Body of pancreas (tissue), 4 donors: ENCODE measurements around the gene ADIPOQ.

Source experiments
- POLR2A ChIP-seq, 3 donors: fragments of 450-650 bp; IDR thresholded peaks; one replicate each; pipeline ENCODE4 v1.6.1; 2016; ENCODE audit warnings: antibody characterized with exemption in 3 of 3, mild to moderate bottlenecking in 2 of 3
- TF ChIP-seq, protein P1 (sequence below), 7 experiments: fragments of 450-650 bp in 4 of 7; fragments of 200-600 bp in 3 of 7; sonication (generic) in 3 of 7; IDR thresholded peaks; one replicate each; pipeline ENCODE4 v1.5.1; 2016 to 2019; ENCODE audit warnings: antibody characterized with exemption in 7 of 7

- TF ChIP-seq POLR2A (IDR thresholded peaks at IDR 0.05) = no peak
- TF ChIP-seq, protein P1, sequence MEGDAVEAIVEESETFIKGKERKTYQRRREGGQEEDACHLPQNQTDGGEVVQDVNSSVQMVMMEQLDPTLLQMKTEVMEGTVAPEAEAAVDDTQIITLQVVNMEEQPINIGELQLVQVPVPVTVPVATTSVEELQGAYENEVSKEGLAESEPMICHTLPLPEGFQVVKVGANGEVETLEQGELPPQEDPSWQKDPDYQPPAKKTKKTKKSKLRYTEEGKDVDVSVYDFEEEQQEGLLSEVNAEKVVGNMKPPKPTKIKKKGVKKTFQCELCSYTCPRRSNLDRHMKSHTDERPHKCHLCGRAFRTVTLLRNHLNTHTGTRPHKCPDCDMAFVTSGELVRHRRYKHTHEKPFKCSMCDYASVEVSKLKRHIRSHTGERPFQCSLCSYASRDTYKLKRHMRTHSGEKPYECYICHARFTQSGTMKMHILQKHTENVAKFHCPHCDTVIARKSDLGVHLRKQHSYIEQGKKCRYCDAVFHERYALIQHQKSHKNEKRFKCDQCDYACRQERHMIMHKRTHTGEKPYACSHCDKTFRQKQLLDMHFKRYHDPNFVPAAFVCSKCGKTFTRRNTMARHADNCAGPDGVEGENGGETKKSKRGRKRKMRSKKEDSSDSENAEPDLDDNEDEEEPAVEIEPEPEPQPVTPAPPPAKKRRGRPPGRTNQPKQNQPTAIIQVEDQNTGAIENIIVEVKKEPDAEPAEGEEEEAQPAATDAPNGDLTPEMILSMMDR (IDR thresholded peaks at IDR 0.05) = no peak
These were observed 890 bp upstream of the ADIPOQ start for GRCh38 chr3:186841620-186842019.
